Keratinocyte (primary cell): Measurements from ENCODE around the gene ANAPC15. TPM values are rescaled to one million over a fixed set of nuclear protein-coding genes. Genes with fewer than 3 reads are reported as not detected.

ENCODE experiments used
- DNase-seq: peaks from one replicate; pipeline ENCODE4 v3.0.0-alpha.2; 2011; ENCODE audit warnings: low read depth, missing footprints, low spot score
- FAIRE-seq: peaks from 2 replicates; lab custom pipeline; 2011; peaks lifted over from hg19 to GRCh38; lab: Jason Lieb, UNC
- H2AFZ ChIP-seq: 2 replicates; pipeline ENCODE4 v1.6.0; 2012; ENCODE audit warnings: low read length, control low read depth, inconsistent platforms; ENCODE audit not compliant: control insufficient read depth
- H3K27ac ChIP-seq: 2 replicates; pipeline ENCODE4 v1.5.1; 2011; ENCODE audit warnings: low read length; ENCODE audit not compliant: control insufficient read depth, insufficient read depth
- H3K27me3 ChIP-seq: 3 replicates; pipeline ENCODE4 v1.6.0; 2011; ENCODE audit warnings: low read length; ENCODE audit not compliant: control insufficient read depth, insufficient read depth; ENCODE audit errors: extremely low read depth
- H3K36me3 ChIP-seq, 2 experiments: 2 replicates in 1 of 2; 3 replicates in 1 of 2; pipeline ENCODE4 v1.5.1; 2011; ENCODE audit warnings: low read length in 2 of 2, mild to moderate bottlenecking in 1 of 2; ENCODE audit not compliant: control insufficient read depth in 2 of 2, insufficient read depth in 2 of 2; ENCODE audit errors: extremely low read depth in 1 of 2
- H3K4me1 ChIP-seq: 3 replicates; pipeline ENCODE4 v1.5.1; 2011; ENCODE audit warnings: low read length; ENCODE audit not compliant: control insufficient read depth, insufficient read depth; ENCODE audit errors: extremely low read depth
- H3K4me2 ChIP-seq: 3 replicates; pipeline ENCODE4 v1.6.0; 2011; ENCODE audit warnings: low read depth, low read length; ENCODE audit not compliant: control insufficient read depth, insufficient read depth; ENCODE audit errors: extremely low read depth
- H3K4me3 ChIP-seq, 3 experiments: fragments of 200-600 bp in 1 of 3; sonication (generic) in 1 of 3; 2 replicates in 2 of 3; 3 replicates in 1 of 3; pipeline ENCODE4 v1.5.1; 2011 to 2016; ENCODE audit warnings: low read length in 3 of 3, mild to moderate bottlenecking in 3 of 3, control low read depth in 2 of 3, inconsistent platforms in 1 of 3, low read depth in 1 of 3, mixed read lengths in 1 of 3, mixed run types in 1 of 3, moderate library complexity in 1 of 3; ENCODE audit not compliant: control insufficient read depth in 2 of 3, insufficient read depth in 2 of 3; ENCODE audit errors: extremely low read depth in 1 of 3
- H3K79me2 ChIP-seq: 2 replicates; pipeline ENCODE4 v1.6.0; 2012; ENCODE audit warnings: low read length; ENCODE audit not compliant: control insufficient read depth, insufficient read depth
- H3K9ac ChIP-seq: 3 replicates; pipeline ENCODE4 v1.6.0; 2011; ENCODE audit warnings: low read length; ENCODE audit not compliant: control insufficient read depth, insufficient read depth; ENCODE audit errors: extremely low read depth
- H3K9me1 ChIP-seq: 3 replicates; pipeline ENCODE4 v1.6.0; 2011; ENCODE audit warnings: low read length; ENCODE audit not compliant: control insufficient read depth, insufficient read depth; ENCODE audit errors: extremely low read depth
- H3K9me3 ChIP-seq: 2 replicates; pipeline ENCODE4 v1.5.1; 2012; ENCODE audit warnings: low read depth, low read length; ENCODE audit not compliant: control insufficient read depth
- H4K20me1 ChIP-seq: 3 replicates; pipeline ENCODE4 v1.6.0; 2011; ENCODE audit warnings: low read length; ENCODE audit not compliant: control insufficient read depth, insufficient read depth; ENCODE audit errors: extremely low read depth
- CTCF ChIP-seq, 3 experiments: IDR thresholded peaks in 1 of 3; conservative IDR thresholded peaks in 1 of 3; optimal IDR thresholded peaks in 1 of 3; 2 replicates in 2 of 3; 3 replicates in 1 of 3; pipeline versions ENCODE3 to v1.5.1; 2011; ENCODE audit warnings: low read length in 3 of 3, mild to moderate bottlenecking in 3 of 3, moderate library complexity in 2 of 3, control low read depth in 1 of 3, inconsistent platforms in 1 of 3; ENCODE audit not compliant: insufficient read depth in 2 of 3; ENCODE audit errors: extremely low read depth in 1 of 3
- EZH2 ChIP-seq: IDR thresholded peaks from one replicate; pipeline ENCODE4 v1.6.1; 2012; ENCODE audit warnings: inconsistent platforms, mild to moderate bottlenecking, low read length, moderate library complexity
- dilution Hi-C: fragments of 300-500 bp; cut with MboI; formaldehyde crosslinking; loops from one replicate; pipeline ENCODE4 v1.7.0; 2020; ENCODE audit warnings: low sequenced_read_pairs; ENCODE audit not compliant: extremely low pct_ligation_motif_present
- polyA plus RNA-seq, 5 experiments: library from polyadenylated mRNA; depleted of rRNA in 3 of 5; stranded (reverse) in 3 of 5; stranded (forward) in 1 of 5; unstranded in 1 of 5; fragments of >200 nt; gene quantifications; 1 replicate in 1 of 5; 2 replicates in 3 of 5; 3 replicates in 1 of 5; pipeline versions ENCODE4 v1.2.1 to v1.2.3, GENCODE V29; 2011 to 2012; ENCODE audit warnings: missing spikeins in 2 of 5, low read depth in 1 of 5, low replicate concordance in 1 of 5
- small RNA-seq, 3 experiments: library from RNA; depleted of rRNA; stranded (forward); fragments of <200 nt; gene quantifications; one replicate each; pipeline ENCODE3, GENCODE V24; 2012; ENCODE audit warnings: low read depth in 3 of 3, low replicate concordance in 1 of 3; ENCODE audit not compliant: insufficient read length in 3 of 3

ANAPC15 gene
- polyA plus RNA-seq, 1 donor (not counting 4 experiments of a cell fraction or from before 2014, with no cell fraction given), result 70.9 TPM

- FAIRE-seq, result no peak
- Histone ChIP-seq H3K4me2 (no peak overlapping the region), H3K9me1 (no peaks in the 10 kb centered on the region), H3K9ac (no peak overlapping the region), H4K20me1 (no peaks in the 10 kb centered on the region), H3K79me2 (peaks cover 59% of the 10 kb centered on the region), H2AFZ (no peak overlapping the region), H3K27ac (no peak overlapping the region), H3K4me1 (peaks cover 27% of the 10 kb centered on the region), H3K9me3 (no peaks in the 10 kb centered on the region), H3K36me3 (peaks cover 4 to 8% of the 10 kb centered on the region in 2 experiments), H3K27me3 (no peaks in the 10 kb centered on the region), H3K4me3 (no peak overlapping the region)
- dilution Hi-C loops, result no loop called here
- DNase-seq, result no peak
- TF ChIP-seq CTCF (optimal IDR thresholded peaks at IDR 0.05 in 1 of 3, IDR thresholded peaks at IDR 0.05 in 1 of 3, conservative IDR thresholded peaks at IDR 0.05 in 1 of 3; ENCODE audit: extremely low read depth in 1 of 3, insufficient read depth in 2 of 3, low read length in 3 of 3) (no peak), EZH2 (no peak)
Measured at GRCh38 chr11:72066855-72067254, 45.6 kb downstream of the ANAPC15 start.

- Histone ChIP-seq H3K79me2 (peaks cover 39% of the 10 kb centered on the region), H3K4me1 (peaks cover 18% of the 10 kb centered on the region), H3K4me3 (no peak overlapping the region), H3K4me2 (no peak overlapping the region), H3K9me1 (peaks cover 2% of the 10 kb centered on the region), H3K27ac (no peak overlapping the region), H3K9ac (no peak overlapping the region), H3K27me3 (no peaks in the 10 kb centered on the region), H4K20me1 (no peaks in the 10 kb centered on the region), H3K36me3 (peaks cover 4 to 9% of the 10 kb centered on the region in 2 experiments), H3K9me3 (no peaks in the 10 kb centered on the region), H2AFZ (no peak overlapping the region)
- dilution Hi-C loops, result no loop called here
- TF ChIP-seq EZH2 (no peak), CTCF (optimal IDR thresholded peaks at IDR 0.05 in 1 of 3, IDR thresholded peaks at IDR 0.05 in 1 of 3, conservative IDR thresholded peaks at IDR 0.05 in 1 of 3; ENCODE audit: extremely low read depth in 1 of 3, insufficient read depth in 2 of 3, low read length in 3 of 3) (no peak)
- no peak for FAIRE-seq
- no peak for DNase-seq
Measured at GRCh38 chr11:72061739-72062396, 50.6 kb downstream of the ANAPC15 start.

Small RNA genes lying within 50 kb of the gene (small RNA-seq; reads per million reads assigned to genes)
- 0 to 0.67 (median 0.50) reads per million in 3 experiments for gene MIR3165

Other genes starting within 250 kb of the ANAPC15 start
- not detected in 3 replicates for gene DEFB131B, start 234.2 kb downstream of the ANAPC15 start, polyA plus RNA-seq
- gene XNDC1N, start 184.1 kb downstream of the ANAPC15 start, polyA plus RNA-seq, result 1.4 to 1.7 TPM (median 1.6 TPM) in 3 replicates
- gene RNF121, start 183.6 kb downstream of the ANAPC15 start, polyA plus RNA-seq, result 44.0 to 52.4 TPM (median 46.4 TPM) in 3 replicates
- gene IL18BP, start 113.8 kb downstream of the ANAPC15 start, polyA plus RNA-seq, result 1.4 to 4.7 TPM (median 2.9 TPM) in 3 replicates
- 38.8 to 45.7 TPM (median 40.4 TPM) in 3 replicates for gene NUMA1, start 32.2 kb downstream of the ANAPC15 start, polyA plus RNA-seq
- gene LRRC51, start 31.8 kb downstream of the ANAPC15 start, polyA plus RNA-seq, result 4.2 to 6.7 TPM (median 5.2 TPM) in 3 replicates
- 88.5 to 151 TPM (median 131 TPM) in 3 replicates for gene LAMTOR1, start 9.4 kb downstream of the ANAPC15 start, polyA plus RNA-seq
- not detected in 3 replicates for gene TOMT, start 6.8 kb downstream of the ANAPC15 start, polyA plus RNA-seq
- 21.0 to 74.6 TPM (median 23.5 TPM) in 3 replicates for gene FOLR3, start 23.0 kb upstream of the ANAPC15 start, polyA plus RNA-seq
- 0.13 to 0.50 TPM (median 0.33 TPM) in 3 replicates for gene FOLR1, start 79.4 kb upstream of the ANAPC15 start, polyA plus RNA-seq
- not detected in 3 replicates for gene FOLR2, start 104.1 kb upstream of the ANAPC15 start, polyA plus RNA-seq
- gene INPPL1, start 112.1 kb upstream of the ANAPC15 start, polyA plus RNA-seq, result 44.0 to 69.5 TPM (median 53.7 TPM) in 3 replicates
- not detected in 3 replicates for gene PHOX2A, start 131.5 kb upstream of the ANAPC15 start, polyA plus RNA-seq